ENCODE results near the gene HES1.
"Not testable (repeated sequence)": the region's sequence is repeated elsewhere in the genome, so short reads cannot be mapped to it uniquely, and the experiment has no call there.

The HES1 gene

GRCh38 chr3:194141415-194142155, 5.6 kb downstream of the HES1 start:
- DNase-seq (ENCODE audit: low spot score): peak; percentile 26

- DNase-seq (ENCODE audit: low spot score): no peak
Observed at GRCh38 chr3:194142156-194142910, 6.4 kb downstream of the HES1 start.

- no peak for DNase-seq (ENCODE audit: low spot score)
Observed at GRCh38 chr3:194145702-194146101, 9.8 kb downstream of the HES1 start.

- no peak for DNase-seq (ENCODE audit: low spot score)
Observed at GRCh38 chr3:194147679-194148078, 11.7 kb downstream of the HES1 start.

GRCh38 chr3:194148383-194148782, 12.4 kb downstream of the HES1 start:
- no peak for DNase-seq (ENCODE audit: low spot score)

- no peak for DNase-seq (ENCODE audit: low spot score)
Observed at GRCh38 chr3:194150252-194150934, 14.4 kb downstream of the HES1 start.

- DNase-seq (ENCODE audit: low spot score): not testable (repeated sequence)
Observed at GRCh38 chr3:194150935-194151302, 15.0 kb downstream of the HES1 start.

GRCh38 chr3:194154346-194154745, 18.4 kb downstream of the HES1 start:
- DNase-seq (ENCODE audit: low spot score): no peak

GRCh38 chr3:194156095-194156494, 20.1 kb downstream of the HES1 start:
- no peak for DNase-seq (ENCODE audit: low spot score)

GRCh38 chr3:194158942-194159439, 23.0 kb downstream of the HES1 start:
- DNase-seq (ENCODE audit: low spot score): no peak

GRCh38 chr3:194160158-194160557, 24.2 kb downstream of the HES1 start:
- no peak for DNase-seq (ENCODE audit: low spot score)

- no peak for DNase-seq (ENCODE audit: low spot score)
Observed at GRCh38 chr3:194161131-194162045, 25.4 kb downstream of the HES1 start.

GRCh38 chr3:194162070-194162678, 26.2 kb downstream of the HES1 start:
- DNase-seq (ENCODE audit: low spot score): no peak

- DNase-seq (ENCODE audit: low spot score): no peak
Observed at GRCh38 chr3:194162817-194163584, 27.1 kb downstream of the HES1 start.

- no peak for DNase-seq (ENCODE audit: low spot score)
Observed at GRCh38 chr3:194163697-194164096, 27.7 kb downstream of the HES1 start.

- DNase-seq (ENCODE audit: low spot score): no peak
Observed at GRCh38 chr3:194164861-194165260, 28.9 kb downstream of the HES1 start.

GRCh38 chr3:194165271-194166018, 29.5 kb downstream of the HES1 start:
- no peak for DNase-seq (ENCODE audit: low spot score)

GRCh38 chr3:194166682-194167479, 30.9 kb downstream of the HES1 start:
- DNase-seq (ENCODE audit: low spot score): no peak

All from cerebellar cortex (tissue), 1 donor.